Embryonic facial prominence (tissue), 1 donor: ENCODE measurements around the gene ZNF416.

Experiments
- DNase-seq: peaks from one replicate; pipeline ENCODE4 v3.0.0-alpha.2; 2016; ENCODE audit errors: extremely low spot score

Gene ZNF416

DNA sequence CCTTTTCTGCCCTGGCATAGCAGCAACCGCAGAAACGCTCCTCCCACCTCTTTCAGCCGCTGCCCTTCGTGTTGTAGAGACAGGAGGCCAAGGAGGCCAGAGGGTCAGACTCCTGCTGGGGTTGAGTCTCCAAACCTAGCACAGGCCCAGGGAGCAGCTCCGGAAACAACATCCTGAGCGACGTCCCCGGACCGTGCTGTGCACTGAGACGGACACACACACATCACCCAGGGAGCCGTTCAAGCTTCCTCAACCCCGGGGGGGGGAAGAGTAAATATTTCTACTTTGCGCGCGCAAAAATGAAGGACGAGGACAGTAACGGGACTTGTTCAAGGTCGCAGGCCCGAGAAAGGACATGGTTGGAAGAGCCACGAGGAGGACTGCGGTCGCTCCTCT is 19.7 kb downstream of the ZNF416 start:
- DNase-seq, result no peak

DNA sequence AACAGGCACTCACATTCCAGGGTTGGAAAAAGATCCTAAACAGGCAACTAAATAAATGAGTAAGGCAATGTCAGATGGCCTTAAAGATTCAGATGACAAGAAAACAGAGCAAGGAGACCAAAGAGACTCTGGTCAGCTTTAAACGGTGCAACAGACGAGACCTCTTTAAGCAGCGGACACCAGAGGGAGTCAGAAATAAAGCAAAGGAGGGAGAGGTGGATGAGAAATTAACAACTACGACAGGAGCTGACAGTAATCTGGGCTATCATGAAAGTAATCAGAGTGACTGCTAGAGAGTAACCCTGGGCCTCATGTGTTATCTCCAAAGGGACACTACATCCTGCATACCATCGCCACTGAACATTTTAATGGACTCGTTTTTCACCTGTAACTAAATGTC is 20.2 kb downstream of the ZNF416 start:
- no peak for DNase-seq

DNA sequence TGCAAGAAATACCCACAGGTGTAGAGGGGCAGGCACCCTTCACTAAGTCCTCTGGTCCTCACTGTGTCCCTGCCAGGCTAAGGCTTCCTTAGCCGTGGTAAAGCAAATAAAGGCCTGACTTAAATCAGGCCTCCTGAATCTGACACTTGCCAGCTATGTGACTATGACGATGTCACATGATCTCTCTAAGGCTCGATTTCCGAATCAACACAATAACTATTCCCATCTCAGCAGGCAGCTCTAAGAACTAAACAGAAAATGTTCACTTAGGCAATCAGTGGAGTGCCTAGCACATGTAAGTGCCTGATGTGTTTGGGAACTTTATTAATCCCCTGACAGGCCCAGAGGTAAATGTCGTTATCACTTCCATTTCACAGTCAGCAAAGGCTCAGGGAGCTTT is 21.1 kb downstream of the ZNF416 start:
- DNase-seq, result no peak

DNA sequence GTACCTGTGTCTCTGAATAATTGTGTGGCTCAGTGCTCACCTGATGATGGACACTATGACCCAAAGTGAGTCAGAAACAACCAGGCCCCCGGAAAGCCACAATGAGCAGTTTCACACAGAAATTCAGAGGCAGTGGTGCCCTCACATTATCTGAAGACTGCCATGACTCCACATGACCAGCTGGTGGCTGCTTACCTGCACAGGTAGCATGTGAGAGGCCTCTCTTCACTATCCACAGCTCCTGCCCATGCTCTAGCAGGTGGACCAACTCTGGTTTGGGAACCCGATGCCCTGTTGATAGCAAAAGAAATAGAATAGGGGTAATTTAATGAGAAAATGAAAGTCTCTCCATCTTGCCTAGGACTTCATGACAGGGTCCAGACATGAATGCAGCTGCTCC is 26.3 kb downstream of the ZNF416 start:
- DNase-seq, result no peak

DNA sequence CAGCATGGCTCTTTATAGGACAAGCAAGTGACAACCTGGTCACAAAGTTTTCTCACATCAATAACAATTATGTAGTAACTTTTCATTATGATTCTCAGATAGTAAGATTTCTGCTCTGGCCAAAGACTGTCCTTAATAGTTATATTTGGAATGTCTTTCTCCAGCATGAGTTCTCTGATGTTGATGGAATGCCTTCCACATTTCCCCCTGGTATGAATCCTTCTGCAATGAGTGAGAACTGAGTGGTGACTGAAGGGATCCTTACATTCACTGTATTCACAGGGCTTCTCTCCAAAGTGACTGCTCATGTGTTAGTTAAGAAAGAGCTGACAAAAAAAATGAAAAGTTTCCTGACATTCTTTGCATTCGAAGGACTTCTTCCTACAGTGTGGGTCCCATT is 32.2 kb downstream of the ZNF416 start:
- DNase-seq, result no peak

DNA sequence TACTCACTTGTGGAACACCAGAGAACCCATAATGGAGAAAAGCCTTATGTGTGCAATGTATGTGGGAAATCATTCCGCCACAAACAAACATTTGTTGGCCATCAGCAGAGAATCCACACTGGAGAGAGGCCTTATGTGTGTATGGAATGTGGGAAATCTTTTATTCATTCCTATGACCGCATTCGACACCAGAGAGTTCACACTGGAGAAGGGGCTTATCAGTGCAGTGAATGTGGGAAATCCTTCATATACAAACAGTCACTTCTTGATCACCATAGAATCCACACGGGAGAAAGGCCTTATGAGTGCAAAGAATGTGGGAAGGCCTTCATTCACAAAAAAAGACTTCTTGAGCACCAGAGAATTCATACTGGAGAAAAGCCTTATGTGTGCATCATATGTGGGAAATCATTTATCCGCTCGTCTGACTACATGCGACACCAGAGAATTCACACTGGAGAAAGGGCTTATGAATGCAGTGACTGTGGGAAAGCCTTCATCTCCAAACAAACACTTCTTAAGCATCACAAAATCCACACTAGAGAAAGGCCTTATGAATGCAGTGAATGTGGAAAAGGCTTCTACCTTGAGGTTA is 40.7 kb downstream of the ZNF416 start:
- no peak for DNase-seq

DNA sequence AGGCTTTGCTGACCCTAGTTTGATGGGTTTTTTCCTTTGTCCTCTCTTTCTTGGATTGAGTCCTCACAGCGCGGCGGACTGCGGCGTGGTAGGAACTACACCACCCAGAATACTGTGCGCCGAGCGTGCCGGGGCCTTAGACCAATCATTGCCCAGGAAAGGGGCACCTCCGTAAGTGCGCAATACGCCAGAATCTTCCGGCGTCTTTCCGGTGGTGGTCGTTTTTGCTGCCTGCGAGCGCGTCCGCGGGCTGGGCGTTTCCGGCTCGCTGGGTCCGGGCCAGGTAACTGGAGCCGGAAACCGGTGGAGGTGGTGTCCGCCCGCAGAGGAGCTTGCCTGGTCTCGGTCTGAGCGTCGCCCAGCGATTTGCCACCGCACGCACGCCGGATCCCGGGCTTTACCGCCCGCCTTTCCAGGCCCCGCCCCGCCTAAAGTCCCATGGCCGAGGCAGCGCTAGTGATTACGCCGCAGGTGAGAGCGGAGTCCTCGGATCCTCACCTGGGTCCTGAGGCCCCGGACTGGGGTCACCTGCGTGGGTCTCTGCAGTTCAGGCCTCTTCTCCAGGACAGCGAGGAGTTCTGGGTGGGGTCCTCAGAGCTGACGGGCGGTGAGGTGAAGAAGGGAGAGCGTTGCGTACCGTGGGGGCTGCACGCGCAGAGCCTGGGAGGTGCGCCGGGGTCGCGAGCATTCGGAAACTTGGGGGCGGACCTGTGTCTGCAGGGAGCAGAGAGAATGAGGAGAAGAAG is 51.4 kb downstream of the ZNF416 start, which contains the start of gene ZNF549:
Gene ZNF549, plus strand, starts transcription at position 221 of the 746 bp plus-strand sequence. Its CDS starts 218 bp downstream, at position 439.
- DNase-seq, result peak; percentile 86
